Thyroid gland (tissue), 4 donors: ENCODE measurements around the gene TP73. TPM values are rescaled to one million over a fixed set of nuclear protein-coding genes. Genes with fewer than 3 reads are reported as not detected.

Source experiments
- DNase-seq, 2 donors: peaks; one replicate each; pipeline ENCODE4 v3.0.0-alpha.2; 2019
- H3K27ac ChIP-seq, 3 donors: fragments of 200-600 bp; sonication (generic); 1 replicate in 2 of 3; 2 replicates in 1 of 3; pipeline ENCODE4 v1.5.1; 2016 to 2019; ENCODE audit warnings: mild to moderate bottlenecking in 1 of 3, moderate library complexity in 1 of 3
- H3K27me3 ChIP-seq: fragments of 200-600 bp; sonication (generic); one replicate; pipeline ENCODE4 v1.5.1; 2019
- H3K36me3 ChIP-seq, 2 donors: fragments of 200-600 bp; sonication (generic); one replicate each; pipeline ENCODE4 v1.5.1; 2016 to 2019
- H3K4me1 ChIP-seq, 2 donors: fragments of 200-600 bp; sonication (generic); one replicate each; pipeline ENCODE4 v1.5.1; 2017 to 2019
- H3K4me3 ChIP-seq, 3 donors: fragments of 200-600 bp; sonication (generic); replicated peaks in 1 of 3; 1 replicate in 2 of 3; 2 replicates in 1 of 3; pipeline ENCODE4 v1.5.1; 2016; ENCODE audit warnings: mild to moderate bottlenecking in 1 of 3
- H3K9me3 ChIP-seq: fragments of 200-600 bp; sonication (generic); one replicate; pipeline ENCODE4 v1.5.1; 2017
- CTCF ChIP-seq, 6 experiments: fragments of 200-600 bp in 3 of 6; fragments of 450-650 bp in 3 of 6; sonication (generic) in 3 of 6; IDR thresholded peaks; one replicate each; pipeline ENCODE4 v1.5.1; 2016 to 2019; ENCODE audit warnings: antibody characterized with exemption in 6 of 6, mild to moderate bottlenecking in 2 of 6, inconsistent platforms in 1 of 6, moderate library complexity in 1 of 6
- POLR2A ChIP-seq, 2 donors: fragments of 450-650 bp; IDR thresholded peaks; one replicate each; pipeline ENCODE4 v1.6.1; 2017; ENCODE audit warnings: antibody characterized with exemption in 2 of 2, mild to moderate bottlenecking in 2 of 2, moderate library complexity in 1 of 2
- WGBS, 2 donors: methylation state at CpG; one replicate each; pipeline ENCODE4 v1.1.5; 2017; 5-methylcytosine and 5-hydroxymethylcytosine counted together
- intact Hi-C: fragments of 100-400 bp; cut with DNase I; formaldehyde crosslinking; loops from one replicate; pipeline ENCODE4 v1.15.1; 2023
- total RNA-seq, 4 donors: library from RNA; depleted of rRNA; stranded (reverse); fragments of >200 nt; gene quantifications; one replicate each; pipeline ENCODE4 v1.2.3, GENCODE V29; 2016

TP73 gene
- total RNA-seq, 4 donors from 2014 or later: 0.33 to 0.49 TPM; not detected in 2

- Histone ChIP-seq H3K27me3 (no peaks in the 10 kb centered on the region), H3K4me3 (peak overlapping the region; percentile 75 to 97 (median 94)), H3K27ac (peak overlapping the region in 1 of 3 donors; percentile 58), H3K9me3 (no peaks in the 10 kb centered on the region), H3K36me3 (peaks cover 13 to 14% of the 10 kb centered on the region in 2 donors), H3K4me1 (peaks cover 20 to 35% of the 10 kb centered on the region in 2 donors)
- 36% methylated on average over 23 of the region's 23 CpGs for WGBS, 2 donors
- intact Hi-C loops: loop anchor here (5.0 kb wide), 1 partner anchor 171 kb away; the partner anchor contains the start of gene ARHGEF16
- no peak for DNase-seq
- TF ChIP-seq POLR2A (IDR thresholded peaks at IDR 0.05) (no peak), CTCF (IDR thresholded peaks at IDR 0.05) (no peak)
These were observed 28.7 kb upstream of the TP73 start for GRCh38 chr1:3623441-3624199.

GRCh38 chr1:3624200-3625136, 27.8 kb upstream of the TP73 start, which contains the start of gene TPRG1L:
TPRG1L (plus strand) TSS chr1:3625015; CDS start chr1:3625073, 58 bp downstream.
- H3K4me1 ChIP-seq: peaks cover 20 to 28% of the 10 kb centered on the region in 2 donors
- 3 to 4% methylated on average over 4 to 36 of the region's 108 CpGs for WGBS, 2 donors
- TF ChIP-seq POLR2A (IDR thresholded peaks at IDR 0.05) (peak in 1 of 2 donors; percentile 80), CTCF (IDR thresholded peaks at IDR 0.05) (no peak)
- H3K36me3 ChIP-seq: peaks cover 17 to 21% of the 10 kb centered on the region in 2 donors
- DNase-seq: peak; percentile 98 to 99
- peak within 1 kb of the TSS; percentile 75 to 97 (median 94) for H3K4me3 ChIP-seq
- peak within 1 kb of the TSS in 2 of 3 donors; percentile 58 to 66 for H3K27ac ChIP-seq
- intact Hi-C loops: loop anchor here (5.0 kb wide), 1 partner anchor 172 kb away; the partner anchor contains the start of gene ARHGEF16
- H3K27me3 ChIP-seq: no peaks in the 10 kb centered on the region
- H3K9me3 ChIP-seq: no peaks in the 10 kb centered on the region

GRCh38 chr1:3625151-3625907, 27.0 kb upstream of the TP73 start:
- Histone ChIP-seq H3K27me3 (no peaks in the 10 kb centered on the region), H3K4me1 (peaks cover 20 to 26% of the 10 kb centered on the region in 2 donors), H3K36me3 (peaks cover 21 to 30% of the 10 kb centered on the region in 2 donors), H3K4me3 (peak overlapping the region; percentile 19 to 97 (median 37)), H3K27ac (peak overlapping the region in 2 of 3 donors; percentile 49 to 66), H3K9me3 (no peaks in the 10 kb centered on the region)
- peak; percentile 31 to 33 for DNase-seq
- TF ChIP-seq POLR2A (IDR thresholded peaks at IDR 0.05): no peak
- TF ChIP-seq CTCF (IDR thresholded peaks at IDR 0.05): no peak
- intact Hi-C loops: no loop called here
- WGBS, 2 donors: 18 to 36% methylated on average over 6 to 13 of the region's 71 CpGs

- Histone ChIP-seq H3K4me1 (peaks cover 19 to 20% of the 10 kb centered on the region in 2 donors), H3K4me3 (no peak overlapping the region), H3K36me3 (peaks cover 21 to 30% of the 10 kb centered on the region in 2 donors), H3K27ac (no peak overlapping the region), H3K9me3 (no peaks in the 10 kb centered on the region), H3K27me3 (no peaks in the 10 kb centered on the region)
- intact Hi-C loops: no loop called here
- TF ChIP-seq CTCF (IDR thresholded peaks at IDR 0.05) (no peak), POLR2A (IDR thresholded peaks at IDR 0.05) (no peak)
- WGBS, 2 donors: 84 to 87% methylated on average over 4 of the region's 4 CpGs
- no peak for DNase-seq
These were observed 26.3 kb upstream of the TP73 start for GRCh38 chr1:3626025-3626424.
